ENCODE measurements around the gene ATIC.

- no peak for TF ChIP-seq POLR2A (IDR thresholded peaks at IDR 0.05)
- TF ChIP-seq CTCF (IDR thresholded peaks at IDR 0.05), result no peak
These were observed 33.9 kb upstream of the ATIC start for GRCh38 chr2:215277944-215278343.

Measured in adrenal gland (tissue), 5 donors.